Lower leg skin (tissue), 4 donors: ENCODE results near the gene CABP7. TPM values are rescaled to one million over a fixed set of nuclear protein-coding genes. Genes with fewer than 3 reads are reported as not detected.
A peak's percentile ranks its signal among the peaks of the same experiment; 100 is the strongest.

Source experiments
- DNase-seq, 2 donors: peaks; one replicate each; pipeline ENCODE4 v3.0.0-alpha.2; 2019; ENCODE audit warnings: low spot score in 2 of 2
- H3K4me3 ChIP-seq: fragments of 200-600 bp; sonication (generic); 2 replicates; pipeline ENCODE4 v1.5.1; 2017; ENCODE audit warnings: mild to moderate bottlenecking, low read depth; ENCODE audit not compliant: poor library complexity, severe bottlenecking
- CTCF ChIP-seq, 3 donors: fragments of 450-650 bp; IDR thresholded peaks; one replicate each; pipeline ENCODE4 v1.5.1; 2016; ENCODE audit warnings: antibody characterized with exemption in 3 of 3, mild to moderate bottlenecking in 3 of 3, moderate library complexity in 2 of 3
- POLR2A ChIP-seq, 2 donors: fragments of 450-650 bp; IDR thresholded peaks; one replicate each; pipeline ENCODE4 v1.6.1; 2016 to 2017; ENCODE audit warnings: antibody characterized with exemption in 2 of 2, mild to moderate bottlenecking in 1 of 2, moderate library complexity in 1 of 2
- WGBS, 2 donors: methylation state at CpG; one replicate each; pipeline ENCODE4 v1.1.5; 2018; 5-methylcytosine and 5-hydroxymethylcytosine counted together
- intact Hi-C: fragments of 100-400 bp; cut with DNase I; formaldehyde crosslinking; loops from one replicate; pipeline ENCODE4 v1.15.0; 2023; ENCODE audit warnings: low total_unique reads
- total RNA-seq, 4 donors: library from RNA; depleted of rRNA; stranded (reverse); fragments of >200 nt; gene quantifications; one replicate each; pipeline ENCODE4 v1.1.0, GENCODE V29; 2016

CABP7 gene
- total RNA-seq, 4 donors from 2014 or later, result not detected

DNA sequence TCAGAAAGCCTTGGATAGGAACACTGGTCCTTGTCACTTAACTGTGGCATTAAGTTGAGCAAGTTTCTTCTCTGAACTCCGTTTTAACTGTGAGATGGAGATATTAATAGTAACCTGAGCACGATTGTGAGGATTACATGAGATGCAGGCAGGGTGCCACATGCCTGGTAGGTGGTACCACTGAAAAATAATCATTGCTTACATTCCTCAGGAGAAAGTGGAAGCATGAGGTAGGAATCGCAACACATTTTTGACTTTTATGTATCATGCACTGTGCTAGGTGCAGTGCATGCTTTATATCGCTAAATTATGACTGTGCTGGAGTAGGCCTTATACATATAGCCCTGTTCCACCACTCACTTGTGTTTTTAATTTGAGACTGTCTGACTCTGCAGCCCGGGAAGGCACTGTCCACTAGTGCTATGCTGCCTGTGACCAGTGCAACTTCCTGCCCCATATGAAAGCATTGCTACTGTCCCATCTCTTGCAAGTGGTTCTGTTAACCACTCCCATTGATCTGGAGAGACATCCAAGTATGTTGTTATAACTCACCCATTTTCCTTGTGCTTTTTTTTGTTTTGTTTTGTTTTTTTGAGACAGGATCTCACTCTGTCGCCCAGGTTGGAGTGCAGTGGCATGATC lies 48.4 kb downstream of the CABP7 start:
- 40 to 44% methylated on average over 6 of the region's 6 CpGs for WGBS, 2 donors
- H3K4me3 ChIP-seq, result peak overlapping the region; percentile 80
- DNase-seq, result no peak
- TF ChIP-seq POLR2A (IDR thresholded peaks at IDR 0.05), result no peak
- no peak for TF ChIP-seq CTCF (IDR thresholded peaks at IDR 0.05)
- intact Hi-C loops, result no loop called here

DNA sequence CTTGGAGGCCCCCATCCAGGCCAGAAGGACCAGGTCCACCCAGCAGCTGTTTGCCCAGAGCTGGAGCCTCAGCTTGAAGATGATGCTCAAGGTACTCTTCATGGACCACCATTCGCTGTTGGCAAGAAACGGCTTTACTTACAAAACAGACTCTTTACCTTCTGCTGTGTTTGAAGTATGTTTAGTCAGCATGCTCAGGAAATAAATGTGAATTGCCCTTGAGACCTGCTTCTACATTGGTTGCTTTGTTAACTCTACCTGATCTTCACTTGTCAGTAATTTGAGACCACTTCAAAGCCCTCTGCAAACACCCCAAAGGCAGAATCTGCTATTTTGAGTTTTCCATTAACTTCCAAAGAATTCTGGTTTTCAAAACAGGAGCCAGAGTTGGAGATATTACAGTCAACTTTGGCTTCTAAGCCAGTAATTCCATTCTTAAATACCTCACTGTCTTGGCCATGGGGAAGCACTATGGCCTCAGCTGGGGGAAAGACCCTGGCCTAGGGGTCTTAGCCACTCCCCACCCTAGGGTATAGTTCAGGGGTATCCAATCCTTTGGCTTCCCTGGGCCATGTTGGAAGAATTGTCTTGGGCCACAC lies 50.0 kb downstream of the CABP7 start:
- WGBS, 2 donors, result 80 to 94% methylated on average over 2 of the region's 2 CpGs
- no peak for TF ChIP-seq POLR2A (IDR thresholded peaks at IDR 0.05)
- TF ChIP-seq CTCF (IDR thresholded peaks at IDR 0.05), result no peak
- no peak for DNase-seq
- H3K4me3 ChIP-seq, result no peak overlapping the region
- intact Hi-C loops, result no loop called here

DNA sequence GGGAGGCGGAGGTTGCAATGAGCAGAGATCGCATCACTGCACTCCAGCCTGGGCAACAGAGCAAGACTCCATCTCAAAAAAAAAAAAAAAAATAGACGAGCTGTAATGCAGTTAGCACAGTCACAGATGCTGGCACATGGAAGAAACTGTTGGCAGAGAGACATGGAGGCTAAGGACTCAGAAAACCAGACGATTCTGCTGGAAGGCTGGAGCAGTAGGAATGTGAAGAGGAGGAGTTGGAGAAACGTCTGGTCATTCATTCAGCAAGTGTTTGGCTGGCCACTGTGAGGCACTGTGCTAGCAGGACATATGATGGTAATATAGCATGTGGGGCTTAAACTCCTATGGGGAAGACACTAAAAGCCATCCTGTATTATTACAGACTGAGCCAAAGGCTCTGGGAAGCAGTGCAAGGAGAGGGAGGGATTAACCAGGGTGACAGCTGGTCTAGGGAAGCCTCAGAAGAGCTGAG lies 52.4 kb downstream of the CABP7 start:
- intact Hi-C loops, result no loop called here
- peak in 1 of 2 donors; percentile 30 for DNase-seq
- WGBS, 2 donors, result 39 to 48% methylated on average over 5 of the region's 5 CpGs
- no peak overlapping the region for H3K4me3 ChIP-seq
- TF ChIP-seq POLR2A (IDR thresholded peaks at IDR 0.05), result no peak
- no peak for TF ChIP-seq CTCF (IDR thresholded peaks at IDR 0.05)

GRCh38 chr22:29773233-29773632 lies 53.4 kb downstream of the CABP7 start:
- 57% methylated on average over 2 of the region's 2 CpGs for WGBS, 2 donors
- TF ChIP-seq CTCF (IDR thresholded peaks at IDR 0.05), result no peak
- no peak for TF ChIP-seq POLR2A (IDR thresholded peaks at IDR 0.05)
- intact Hi-C loops, result no loop called here
- no peak overlapping the region for H3K4me3 ChIP-seq
- no peak for DNase-seq

GRCh38 chr22:29780220-29780619 lies 60.4 kb downstream of the CABP7 start:
- no peak for DNase-seq
- WGBS, 2 donors, result 93% methylated on average over 5 of the region's 5 CpGs
- no peak for TF ChIP-seq CTCF (IDR thresholded peaks at IDR 0.05)
- TF ChIP-seq POLR2A (IDR thresholded peaks at IDR 0.05), result no peak
- intact Hi-C loops, result no loop called here
- no peak overlapping the region for H3K4me3 ChIP-seq
